SK-N-SH (cell line): Measurements from ENCODE around the gene CHI3L2. TPM values are rescaled to one million over a fixed set of nuclear protein-coding genes. Genes with fewer than 3 reads are reported as not detected.

Experiments
- CTCF ChIA-PET: fragments of 300-600, 350-600 bp; formaldehyde crosslinking; extraction: SDS; loops from one replicate; lab custom pipeline; 2021; lab: Yijun Ruan, JAX
- POLR2A ChIA-PET: fragments of 350-600 bp; sonication (Branson Sonifier 250); formaldehyde crosslinking; extraction: SDS; loops from one replicate; lab custom pipeline; 2020; ENCODE audit warnings: antibody characterized with exemption, inconsistent platforms; lab: Yijun Ruan, JAX
- DNase-seq: peaks from one replicate; pipeline ENCODE4 v3.0.0; 2012
- H2AFZ ChIP-seq: fragments of 200-600 bp; sonication (generic); 2 replicates; pipeline ENCODE4 v1.8.1; 2016; ENCODE audit warnings: antibody characterized with exemption, mild to moderate bottlenecking, low read depth
- H3F3A ChIP-seq: fragments of 200-600 bp; sonication (generic); replicated peaks from 2 replicates; pipeline ENCODE3; 2016; ENCODE audit warnings: antibody characterized with exemption, mild to moderate bottlenecking; ENCODE audit not compliant: insufficient read depth
- H3K27ac ChIP-seq, 2 experiments: fragments of 200-500 bp in 1 of 2; fragments of 200-600 bp in 1 of 2; sonication (Bioruptor generic) in 1 of 2; sonication (generic), shearing (Covaris generic) in 1 of 2; 2 replicates each; pipeline versions ENCODE4 v1.5.1 to v1.6.1; 2014 to 2016; ENCODE audit warnings: low read depth in 2 of 2, inconsistent platforms in 1 of 2, low read length in 1 of 2, mild to moderate bottlenecking in 1 of 2, mixed read lengths in 1 of 2
- H3K27me3 ChIP-seq: fragments of 200-600 bp; sonication (generic), shearing (Covaris generic); 2 replicates; pipeline ENCODE4 v1.6.1; 2016; ENCODE audit warnings: mixed run types; ENCODE audit not compliant: insufficient read depth
- H3K36me3 ChIP-seq, 2 experiments: fragments of 200-500 bp in 1 of 2; fragments of 200-600 bp in 1 of 2; sonication (Bioruptor generic) in 1 of 2; sonication (generic) in 1 of 2; replicated peaks in 1 of 2; 2 replicates each; pipeline versions ENCODE3 to v1.5.1; 2014 to 2016; ENCODE audit warnings: low read length in 1 of 2, mild to moderate bottlenecking in 1 of 2; ENCODE audit not compliant: insufficient read depth in 2 of 2, control insufficient read depth in 1 of 2
- H3K4me1 ChIP-seq, 2 experiments: fragments of 200-500 bp in 1 of 2; fragments of 200-600 bp in 1 of 2; sonication (Bioruptor generic) in 1 of 2; sonication (generic), shearing (Covaris generic) in 1 of 2; 2 replicates each; pipeline versions ENCODE4 v1.5.1 to v1.6.1; 2014 to 2016; ENCODE audit warnings: low read depth in 1 of 2, low read length in 1 of 2, mixed run types in 1 of 2; ENCODE audit not compliant: insufficient read depth in 2 of 2, control insufficient read depth in 1 of 2
- H3K4me2 ChIP-seq: fragments of 200-600 bp; sonication (generic), shearing (Covaris generic); 2 replicates; pipeline ENCODE4 v1.6.1; 2017; ENCODE audit warnings: mixed run types
- H3K4me3 ChIP-seq, 2 experiments: fragments of 200-500 bp in 1 of 2; fragments of 200-600 bp in 1 of 2; sonication (Bioruptor generic) in 1 of 2; sonication (generic), shearing (Covaris generic) in 1 of 2; 2 replicates each; pipeline versions ENCODE4 v1.5.1 to v1.8.1; 2014 to 2016; ENCODE audit warnings: low read depth in 2 of 2, inconsistent platforms in 1 of 2, low read length in 1 of 2, mild to moderate bottlenecking in 1 of 2, mixed read lengths in 1 of 2, moderate library complexity in 1 of 2
- H3K79me2 ChIP-seq: fragments of 200-600 bp; sonication (generic); 2 replicates; pipeline ENCODE4 v1.8.1; 2017; ENCODE audit warnings: mild to moderate bottlenecking; ENCODE audit not compliant: insufficient read depth
- H3K9ac ChIP-seq: fragments of 200-600 bp; sonication (generic); 2 replicates; pipeline ENCODE4 v1.6.1; 2017; ENCODE audit warnings: mixed run types
- H3K9me2 ChIP-seq: fragments of 200-600 bp; sonication (generic); 2 replicates; pipeline ENCODE4 v1.6.1; 2017; ENCODE audit warnings: mixed run types
- H3K9me3 ChIP-seq: fragments of 200-600 bp; sonication (generic); 2 replicates; pipeline ENCODE4 v1.6.1; 2017; ENCODE audit warnings: mixed run types, mild to moderate bottlenecking, moderate library complexity
- H4K20me1 ChIP-seq: fragments of 200-600 bp; sonication (generic); 2 replicates; pipeline ENCODE4 v1.6.1; 2017; ENCODE audit warnings: mild to moderate bottlenecking, mixed run types; ENCODE audit not compliant: insufficient read depth
- CHD2 ChIP-seq: fragments of 150-350 bp; IDR thresholded peaks from 2 replicates; pipeline ENCODE4 v1.6.1; 2018; ENCODE audit warnings: low read length; ENCODE audit not compliant: partially characterized antibody
- ELF1 ChIP-seq: IDR thresholded peaks from 2 replicates; pipeline ENCODE4 v1.4.0; 2012
- EP300 ChIP-seq, 2 experiments: IDR thresholded peaks; 2 replicates each; pipeline versions ENCODE4 v1.4.0 to v1.6.1; 2012; ENCODE audit warnings: borderline replicate concordance in 1 of 2, low read depth in 1 of 2, low read length in 1 of 2
- EZH2phosphoT487 ChIP-seq: fragments of 200-600 bp; sonication (generic); IDR thresholded peaks from 2 replicates; pipeline ENCODE4 v1.6.1; 2017; ENCODE audit warnings: low read depth, mixed run types, mild to moderate bottlenecking, antibody characterized with exemption, moderate library complexity, borderline replicate concordance
- FOSL2 ChIP-seq: IDR thresholded peaks from 2 replicates; pipeline ENCODE4 v1.4.0; 2012; ENCODE audit warnings: low read depth, mild to moderate bottlenecking, moderate library complexity, borderline replicate concordance
- FOXM1 ChIP-seq: IDR thresholded peaks from 2 replicates; pipeline ENCODE4 v1.4.0; 2012; ENCODE audit warnings: low read depth, mild to moderate bottlenecking
- GATA2 ChIP-seq: sonication (generic); formaldehyde crosslinking; IDR thresholded peaks from 2 replicates; pipeline ENCODE4 v1.5.0; 2020; ENCODE audit warnings: mild to moderate bottlenecking, missing genetic modification reagents
- IRF3 ChIP-seq: fragments of 150-350 bp; IDR thresholded peaks from 2 replicates; pipeline ENCODE4 v1.6.1; 2016; ENCODE audit warnings: mild to moderate bottlenecking, low read depth, low read length
- JUND ChIP-seq: IDR thresholded peaks from 2 replicates; pipeline ENCODE4 v1.4.0; 2012
- MAX ChIP-seq: IDR thresholded peaks from 2 replicates; pipeline ENCODE4 v1.4.0; 2012; ENCODE audit warnings: low read depth
- MEF2A ChIP-seq: IDR thresholded peaks from 2 replicates; pipeline ENCODE4 v1.4.0; 2012; ENCODE audit warnings: low read depth, borderline replicate concordance
- NFIC ChIP-seq: IDR thresholded peaks from 2 replicates; pipeline ENCODE4 v1.4.0; 2012; ENCODE audit warnings: borderline replicate concordance
- PBX3 ChIP-seq: IDR thresholded peaks from 2 replicates; pipeline ENCODE4; 2012
- POLR2AphosphoS5 ChIP-seq: IDR thresholded peaks from 2 replicates; pipeline ENCODE4 v1.6.1; 2012; ENCODE audit warnings: low read depth, low read length
- TAF1 ChIP-seq: IDR thresholded peaks from 2 replicates; pipeline ENCODE4 v1.6.1; 2012; ENCODE audit warnings: low read depth, mild to moderate bottlenecking, low read length, moderate library complexity, borderline replicate concordance
- TCF12 ChIP-seq: IDR thresholded peaks from 2 replicates; pipeline ENCODE4 v1.4.0; 2012
- TEAD4 ChIP-seq: IDR thresholded peaks from 2 replicates; pipeline ENCODE4 v1.4.0; 2012; ENCODE audit warnings: mild to moderate bottlenecking, borderline replicate concordance; ENCODE audit not compliant: insufficient read depth
- USF1 ChIP-seq: IDR thresholded peaks from 2 replicates; pipeline ENCODE4 v1.4.0; 2012; ENCODE audit warnings: low read depth, borderline replicate concordance
- WGBS: methylation state at CpG from one replicate; pipeline ENCODE4 v1.1.6; 2017; ENCODE audit warnings: low lambda C conversion rate; 5-methylcytosine and 5-hydroxymethylcytosine counted together
- polyA plus RNA-seq, 3 experiments: library from polyadenylated mRNA; depleted of rRNA; stranded (reverse); fragments of >200 nt; gene quantifications; 2 replicates each; pipeline ENCODE4 v1.2.3, GENCODE V29; 2012

The CHI3L2 gene
- polyA plus RNA-seq, 1 of the 3 experiments (the other 2 are of a cell fraction), result 0.92 TPM

- TF ChIP-seq PBX3, result peak; percentile 28; the same call in 1 of the 2 replicates
- no peak for TF ChIP-seq MEF2A
- TF ChIP-seq EP300 (IDR thresholded peaks at IDR 0.05; ENCODE audit: borderline replicate concordance in 1 of 2, low read depth in 1 of 2, low read length in 1 of 2), result peak in 1 of 2 experiments; percentile 55; a peak in 1 of 4 replicates
- TF ChIP-seq GATA2, result no peak
- TF ChIP-seq TEAD4, result peak; percentile 42; the same call in 1 of the 2 replicates
- TF ChIP-seq CHD2, result no peak
- no peak for TF ChIP-seq TAF1
- TF ChIP-seq JUND, result peak; percentile 74
- peak; percentile 63 for TF ChIP-seq TCF12
- peak; percentile 80 for TF ChIP-seq NFIC
- no peak for TF ChIP-seq EZH2phosphoT487
- TF ChIP-seq FOSL2, result peak; percentile 82
- TF ChIP-seq, all 33 proteins: peak for 7
- Histone ChIP-seq H3K4me2 (peak overlapping the region; percentile 8; the same call in 1 of the 2 replicates), H3K79me2 (no peaks in the 10 kb centered on the region), H3K9ac (peak overlapping the region; percentile 40), H3K4me1 (peaks cover 0 to 22% of the 10 kb centered on the region in 2 experiments; a peak in 2 of 4 replicates), H3K27ac (peak overlapping the region in 1 of 2 experiments; percentile 68; a peak in 2 of 4 replicates), H3K9me2 (no peaks in the 10 kb centered on the region), H3K9me3 (no peaks in the 10 kb centered on the region), H3F3A (peaks cover 8% of the 10 kb centered on the region), H3K36me3 (no peaks in the 10 kb centered on the region), H2AFZ (peak overlapping the region; percentile 52), H3K4me3 (no peak overlapping the region), H4K20me1 (no peaks in the 10 kb centered on the region), H3K27me3 (no peaks in the 10 kb centered on the region)
- no peak for DNase-seq
- whole genome bisulfite sequencing, result 32% methylated on average over 4 of the region's 4 CpGs
- CTCF ChIA-PET, result no interaction called here
- POLR2A ChIA-PET, result no interaction called here
These were observed 6.7 kb downstream of the CHI3L2 start for GRCh38 chr1:111234258-111234657.

- Histone ChIP-seq H3K9me2 (no peaks in the 10 kb centered on the region), H3K27me3 (no peaks in the 10 kb centered on the region), H3K9me3 (no peaks in the 10 kb centered on the region), H3K4me2 (peak overlapping the region; percentile 19; the same call in 1 of the 2 replicates), H3K36me3 (no peaks in the 10 kb centered on the region), H2AFZ (peak overlapping the region; percentile 52), H3K9ac (peak overlapping the region; percentile 40), H4K20me1 (no peaks in the 10 kb centered on the region), H3K4me1 (peaks cover 0 to 21% of the 10 kb centered on the region in 2 experiments; a peak in 2 of 4 replicates), H3K27ac (peak overlapping the region in 1 of 2 experiments; percentile 68; a peak in 2 of 4 replicates)
- no peak for DNase-seq
- 14% methylated on average over 3 of the region's 3 CpGs for WGBS
- CTCF ChIA-PET, result no interaction called here
- POLR2A ChIA-PET, result no interaction called here
- TF ChIP-seq PBX3 (peak; percentile 67), TAF1 (no peak), USF1 (no peak), FOSL2 (peak; percentile 74), MAX (0 out of 2 replicates have a peak, but pooled peaks have one; percentile 21), IRF3 (no peak), EP300 (IDR thresholded peaks at IDR 0.05; ENCODE audit: borderline replicate concordance in 1 of 2, low read depth in 1 of 2, low read length in 1 of 2) (peak in 1 of 2 experiments; percentile 19; a peak in 1 of 4 replicates), ELF1 (no peak), JUND (peak; percentile 38; the same call in 1 of the 2 replicates), CHD2 (no peak), FOXM1 (no peak), POLR2AphosphoS5 (no peak)
- TF ChIP-seq, all 33 proteins: peak for 5
- Histone ChIP-seq H3F3A (peaks cover 8% of the 10 kb centered on the region), H3K79me2 (no peaks in the 10 kb centered on the region), H3K4me3 (no peak overlapping the region)
These were observed 7.4 kb downstream of the CHI3L2 start for GRCh38 chr1:111234866-111235265.
